Measurements from ENCODE around the gene GALNT9.

Gene GALNT9

GRCh38 chr12:132186857-132187620 lies 142.3 kb downstream of the GALNT9 start:
- no peak for DNase-seq (ENCODE audit: low read depth, low spot score)

GRCh38 chr12:132186208-132186856 lies 143.1 kb downstream of the GALNT9 start:
- DNase-seq (ENCODE audit: low read depth, low spot score), result no peak

GRCh38 chr12:132185705-132186104 lies 143.7 kb downstream of the GALNT9 start:
- no peak for DNase-seq (ENCODE audit: low read depth, low spot score)

- no peak for DNase-seq (ENCODE audit: low read depth, low spot score)
These were observed 146.6 kb downstream of the GALNT9 start for GRCh38 chr12:132182711-132183365.

- DNase-seq (ENCODE audit: low read depth, low spot score), result no peak
These were observed 147.1 kb downstream of the GALNT9 start for GRCh38 chr12:132182206-132182710.

- DNase-seq (ENCODE audit: low read depth, low spot score), result no peak
These were observed 147.7 kb downstream of the GALNT9 start for GRCh38 chr12:132181570-132182200.

- no peak for DNase-seq (ENCODE audit: low read depth, low spot score)
These were observed 148.5 kb downstream of the GALNT9 start for GRCh38 chr12:132180648-132181546.

GRCh38 chr12:132179431-132180362 lies 149.7 kb downstream of the GALNT9 start:
- no peak for DNase-seq (ENCODE audit: low read depth, low spot score)

GRCh38 chr12:132178801-132179401 lies 150.5 kb downstream of the GALNT9 start:
- DNase-seq (ENCODE audit: low read depth, low spot score), result no peak

- DNase-seq (ENCODE audit: low read depth, low spot score), result no peak
These were observed 151.1 kb downstream of the GALNT9 start for GRCh38 chr12:132178316-132178715.

- no peak for DNase-seq (ENCODE audit: low read depth, low spot score)
These were observed 152.4 kb downstream of the GALNT9 start for GRCh38 chr12:132176920-132177551.

- no peak for DNase-seq (ENCODE audit: low read depth, low spot score)
These were observed 152.9 kb downstream of the GALNT9 start for GRCh38 chr12:132176385-132176919.

GRCh38 chr12:132175496-132176384 lies 153.6 kb downstream of the GALNT9 start:
- DNase-seq (ENCODE audit: low read depth, low spot score), result no peak

- DNase-seq (ENCODE audit: low read depth, low spot score), result no peak
These were observed 154.4 kb downstream of the GALNT9 start for GRCh38 chr12:132174839-132175490.

- DNase-seq (ENCODE audit: low read depth, low spot score), result no peak
These were observed 155.2 kb downstream of the GALNT9 start for GRCh38 chr12:132174015-132174838.
